ENCODE results near the gene TNFRSF1A. TPM values are rescaled to one million over a fixed set of nuclear protein-coding genes. Genes with fewer than 3 reads are reported as not detected.

Gene TNFRSF1A
- total and polyA plus RNA-seq, 2 of the 13 experiments (the other 11 are each of a cell fraction or from before 2014, with no cell fraction given), result 41.5 to 61.2 TPM

- TF ChIP-seq ZNF512 (CRISPR knock-in tag; IDR thresholded peaks at IDR 0.05) (no peak), STAG1 (CRISPR knock-in tag; IDR thresholded peaks at IDR 0.05) (no peak), ZSCAN9 (CRISPR knock-in tag; IDR thresholded peaks at IDR 0.05; ENCODE audit: borderline replicate concordance) (no peak), MBD4 (IDR thresholded peaks at IDR 0.05; ENCODE audit: borderline replicate concordance, low read length) (no peak), PHB2 (IDR thresholded peaks at IDR 0.05; ENCODE audit: partially characterized antibody) (no peak), ZSCAN30 (CRISPR knock-in tag; IDR thresholded peaks at IDR 0.05) (no peak), E2F5 (CRISPR knock-in tag; conservative IDR thresholded peaks at IDR 0.05) (no peak), ZNF256 (CRISPR knock-in tag; conservative IDR thresholded peaks at IDR 0.05) (no peak), AGO1 (IDR thresholded peaks at IDR 0.05; ENCODE audit: low read depth, low read length, poor library complexity, severe bottlenecking) (no peak)
Observed at GRCh38 chr12:6285532-6286306, 56.2 kb downstream of the TNFRSF1A start (continued).

GRCh38 chr12:6285063-6285477, 56.8 kb downstream of the TNFRSF1A start:
- WGBS (ENCODE audit: low lambda C conversion rate), result 5% methylated on average over 8 of the region's 8 CpGs
- Histone ChIP-seq H3K9ac (ENCODE audit: insufficient read depth, low read depth, low read length) (peak overlapping the region; percentile 68), H3K4me1 (ENCODE audit: insufficient read depth, low read length) (peaks cover 63% of the 10 kb centered on the region), H3K9me3 (ENCODE audit: low read length) (no peaks in the 10 kb centered on the region), H3K4me3 (replicated peaks in 1 of 3; ENCODE audit: insufficient read depth in 1 of 3, low read depth in 2 of 3, low read length in 3 of 3) (no peak overlapping the region), H3K27me3 (ENCODE audit: control insufficient read depth in 1 of 2, insufficient read depth in 2 of 2, low read length in 2 of 2) (no peaks in the 10 kb centered on the region), H3K4me2 (ENCODE audit: low read depth, low read length) (peak overlapping the region; percentile 62), H3K27ac (ENCODE audit: extremely low read length, insufficient read depth, low read length) (no peak overlapping the region), H3K79me2 (ENCODE audit: insufficient read depth, low read length) (no peaks in the 10 kb centered on the region), H3K36me3 (replicated peaks in 1 of 2; ENCODE audit: control insufficient read depth in 1 of 2, insufficient read depth in 2 of 2, low read length in 2 of 2) (no peaks in the 10 kb centered on the region), H4K20me1 (ENCODE audit: insufficient read depth, low read length) (no peaks in the 10 kb centered on the region), H2AFZ (ENCODE audit: low read length) (peak overlapping the region; percentile 66)
- peak; percentile 70 for DNase-seq (ENCODE audit: low spot score)
- CTCF ChIA-PET (ENCODE audit: low intra/inter-chr PET ratio, low total read pairs), result interaction anchor here (0.7 to 3.0 kb wide), 10 partner anchors 62 to 297 kb away, joined by 3 to 49 read pairs (median 5); no protein-coding TSS in a partner anchor
- POLR2A ChIA-PET, result interaction anchor here (0.8 to 2.1 kb wide), 9 partner anchors 9 to 227 kb away, joined by 3 to 19 read pairs (median 3); partner anchors contain the start of genes PLEKHG6 and SCNN1A
- ATAC-seq, result peak; percentile 78
- BruUV-seq (replicated peaks), result no TSS peak
- in situ Hi-C loops (cut with HindIII; ENCODE audit: extremely low pct_ligation_motif_present, low pct_unique_long_range_greater_than_20kb), result loop anchor here (10.0 kb wide), 1 partner anchor 300 kb away; no protein-coding TSS in a partner anchor
- intact Hi-C loops (cut with micrococcal nuclease; ENCODE audit: unreplicated experiment), result loop anchor here (1.0 to 10.0 kb wide), 3 partner anchors 90 to 300 kb away; no protein-coding TSS in a partner anchor
- FAIRE-seq, result peak; percentile 87
- TF ChIP-seq NFKB2 (CRISPR knock-in tag; IDR thresholded peaks at IDR 0.05; ENCODE audit: borderline replicate concordance) (no peak), MYNN (CRISPR knock-in tag; IDR thresholded peaks at IDR 0.05; ENCODE audit: low read depth) (no peak), RARA (CRISPR knock-in tag; IDR thresholded peaks at IDR 0.05) (no peak), ZNF280B (CRISPR knock-in tag; IDR thresholded peaks at IDR 0.05; ENCODE audit: borderline replicate concordance) (no peak), ZNF335 (CRISPR knock-in tag; IDR thresholded peaks at IDR 0.05) (no peak), ZNF652 (CRISPR knock-in tag; IDR thresholded peaks at IDR 0.05; ENCODE audit: borderline replicate concordance, low read depth) (no peak), SCMH1 (CRISPR knock-in tag; IDR thresholded peaks at IDR 0.05; ENCODE audit: borderline replicate concordance) (no peak), KLF9 (CRISPR knock-in tag; IDR thresholded peaks at IDR 0.05; ENCODE audit: low read depth) (no peak), ATF7 (IDR thresholded peaks at IDR 0.05) (no peak), ATF7 (CRISPR knock-in tag; IDR thresholded peaks at IDR 0.05) (no peak), ZNF670 (CRISPR knock-in tag; IDR thresholded peaks at IDR 0.05; ENCODE audit: borderline replicate concordance) (no peak), SMAD3 (CRISPR knock-in tag; IDR thresholded peaks at IDR 0.05) (peak; percentile 60; the same call in 1 of the 2 replicates)
